Thyroid gland (tissue), 4 donors: ENCODE data around the gene SHOC2.

Experiments
- POLR2A ChIP-seq, 2 donors: fragments of 450-650 bp; IDR thresholded peaks; one replicate each; pipeline ENCODE4 v1.6.1; 2017; ENCODE audit warnings: antibody characterized with exemption in 2 of 2, mild to moderate bottlenecking in 2 of 2, moderate library complexity in 1 of 2
- TF ChIP-seq, protein P1 (sequence below), 6 experiments: fragments of 200-600 bp in 3 of 6; fragments of 450-650 bp in 3 of 6; sonication (generic) in 3 of 6; IDR thresholded peaks; one replicate each; pipeline ENCODE4 v1.5.1; 2016 to 2019; ENCODE audit warnings: antibody characterized with exemption in 6 of 6, mild to moderate bottlenecking in 2 of 6, inconsistent platforms in 1 of 6, moderate library complexity in 1 of 6

DNA sequence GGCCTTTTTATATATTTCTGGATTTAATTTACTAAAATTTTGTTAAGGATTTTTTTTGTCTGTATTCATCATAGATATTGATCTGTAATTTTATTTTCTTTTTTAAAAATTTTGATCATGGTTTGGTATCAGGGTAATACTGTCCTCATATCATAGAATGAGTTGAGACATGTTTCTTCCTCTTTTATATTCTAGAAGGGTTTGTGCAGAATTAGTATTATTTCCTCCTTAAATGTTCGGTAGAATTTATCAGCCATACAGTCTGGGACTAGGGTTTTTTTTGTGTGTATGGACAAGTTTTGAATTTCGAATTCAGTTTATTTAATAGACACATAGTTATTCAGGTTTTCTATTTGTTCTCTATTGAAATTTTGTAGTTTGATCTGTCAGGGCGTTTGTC, 54.0 kb downstream of the SHOC2 start:
- TF ChIP-seq POLR2A (IDR thresholded peaks at IDR 0.05): no peak
- TF ChIP-seq, protein P1, sequence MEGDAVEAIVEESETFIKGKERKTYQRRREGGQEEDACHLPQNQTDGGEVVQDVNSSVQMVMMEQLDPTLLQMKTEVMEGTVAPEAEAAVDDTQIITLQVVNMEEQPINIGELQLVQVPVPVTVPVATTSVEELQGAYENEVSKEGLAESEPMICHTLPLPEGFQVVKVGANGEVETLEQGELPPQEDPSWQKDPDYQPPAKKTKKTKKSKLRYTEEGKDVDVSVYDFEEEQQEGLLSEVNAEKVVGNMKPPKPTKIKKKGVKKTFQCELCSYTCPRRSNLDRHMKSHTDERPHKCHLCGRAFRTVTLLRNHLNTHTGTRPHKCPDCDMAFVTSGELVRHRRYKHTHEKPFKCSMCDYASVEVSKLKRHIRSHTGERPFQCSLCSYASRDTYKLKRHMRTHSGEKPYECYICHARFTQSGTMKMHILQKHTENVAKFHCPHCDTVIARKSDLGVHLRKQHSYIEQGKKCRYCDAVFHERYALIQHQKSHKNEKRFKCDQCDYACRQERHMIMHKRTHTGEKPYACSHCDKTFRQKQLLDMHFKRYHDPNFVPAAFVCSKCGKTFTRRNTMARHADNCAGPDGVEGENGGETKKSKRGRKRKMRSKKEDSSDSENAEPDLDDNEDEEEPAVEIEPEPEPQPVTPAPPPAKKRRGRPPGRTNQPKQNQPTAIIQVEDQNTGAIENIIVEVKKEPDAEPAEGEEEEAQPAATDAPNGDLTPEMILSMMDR (IDR thresholded peaks at IDR 0.05): no peak
